IPS-18c (cell line): ENCODE results near the gene KCNN1.
A peak's percentile ranks its signal among the peaks of the same experiment; 100 is the strongest.
"Not testable (repeated sequence)": the region's sequence is repeated elsewhere in the genome, so short reads cannot be mapped to it uniquely, and the experiment has no call there.

Experiments
- H3K4me3 ChIP-seq: 2 replicates; pipeline ENCODE4 v1.7.0; 2013; ENCODE audit warnings: low read depth, mild to moderate bottlenecking, low read length, moderate library complexity; ENCODE audit not compliant: insufficient read depth
- H3K9me3 ChIP-seq: one replicate; pipeline ENCODE4 v1.6.1; 2013; ENCODE audit warnings: mild to moderate bottlenecking, low read length, moderate library complexity; ENCODE audit not compliant: control insufficient read depth, insufficient read depth

The KCNN1 gene

GRCh38 chr19:17985037-17985818 is 18.3 kb downstream of the KCNN1 start:
- Histone ChIP-seq H3K4me3 (no peak overlapping the region), H3K9me3 (no peaks in the 10 kb centered on the region)

DNA sequence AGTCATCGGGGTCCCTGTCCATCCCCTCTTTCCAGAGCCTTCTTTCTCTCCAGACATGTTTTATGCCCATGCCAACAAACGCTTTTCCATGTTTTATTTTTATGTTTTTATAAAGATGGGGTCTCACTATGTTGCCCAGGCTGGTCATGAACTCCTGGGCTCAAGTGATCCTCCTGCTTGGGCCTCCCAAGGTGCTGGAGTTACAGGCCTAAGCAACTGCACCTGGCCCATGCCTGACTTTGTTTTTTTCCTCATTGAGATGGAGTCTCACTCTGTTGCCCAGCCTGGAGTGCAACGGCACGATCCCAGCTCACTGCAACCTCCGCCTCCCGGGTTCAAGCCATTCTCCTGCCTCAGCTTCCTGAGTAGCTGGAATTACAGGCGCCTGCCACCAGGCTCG is 19.7 kb downstream of the KCNN1 start:
- not testable (repeated sequence) for H3K9me3 ChIP-seq

GRCh38 chr19:17988161-17988560 is 21.3 kb downstream of the KCNN1 start:
- no peak overlapping the region for H3K4me3 ChIP-seq
- H3K9me3 ChIP-seq = no peaks in the 10 kb centered on the region

More for the DNA sequence above, 19.7 kb downstream of the KCNN1 start:
- not testable (repeated sequence) for H3K4me3 ChIP-seq

DNA sequence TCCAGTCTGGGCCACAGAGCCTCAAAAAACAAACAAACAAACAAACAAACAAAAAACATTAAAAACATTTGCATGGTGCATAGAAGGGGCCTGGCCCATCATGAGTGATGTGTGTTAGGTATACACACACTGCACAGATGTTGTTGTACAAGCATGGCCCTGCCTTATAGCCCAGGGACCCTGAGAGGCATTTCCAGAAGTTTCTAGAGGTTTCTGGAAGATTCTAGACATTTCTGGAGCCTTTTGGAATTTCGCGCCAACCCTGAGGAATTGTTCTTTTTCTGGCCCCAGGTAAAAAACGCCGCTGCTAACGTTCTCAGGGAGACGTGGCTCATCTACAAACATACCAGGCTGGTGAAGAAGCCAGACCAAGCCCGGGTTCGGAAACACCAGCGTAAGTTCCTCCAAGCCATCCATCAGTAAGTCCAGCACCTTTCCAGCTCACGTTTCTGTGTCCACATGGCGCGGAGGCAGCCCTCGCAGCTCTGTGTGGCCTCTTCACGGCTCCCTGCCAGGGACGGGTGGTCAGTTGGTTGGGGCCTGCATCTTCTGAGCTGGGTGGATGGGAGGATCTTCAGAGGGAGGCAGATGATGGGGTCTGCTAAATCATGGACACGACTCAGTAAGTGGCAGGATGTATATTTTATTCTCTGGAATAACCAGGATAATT is 22.7 kb downstream of the KCNN1 start:
- Histone ChIP-seq H3K9me3 (no peaks in the 10 kb centered on the region), H3K4me3 (no peak overlapping the region)

- H3K9me3 ChIP-seq = no peaks in the 10 kb centered on the region
- H3K4me3 ChIP-seq = no peak overlapping the region
Observed at GRCh38 chr19:17993076-17993813, 26.3 kb downstream of the KCNN1 start.

GRCh38 chr19:17996826-17997316 is 30.0 kb downstream of the KCNN1 start:
- no peak overlapping the region for H3K4me3 ChIP-seq
- H3K9me3 ChIP-seq = no peaks in the 10 kb centered on the region

DNA sequence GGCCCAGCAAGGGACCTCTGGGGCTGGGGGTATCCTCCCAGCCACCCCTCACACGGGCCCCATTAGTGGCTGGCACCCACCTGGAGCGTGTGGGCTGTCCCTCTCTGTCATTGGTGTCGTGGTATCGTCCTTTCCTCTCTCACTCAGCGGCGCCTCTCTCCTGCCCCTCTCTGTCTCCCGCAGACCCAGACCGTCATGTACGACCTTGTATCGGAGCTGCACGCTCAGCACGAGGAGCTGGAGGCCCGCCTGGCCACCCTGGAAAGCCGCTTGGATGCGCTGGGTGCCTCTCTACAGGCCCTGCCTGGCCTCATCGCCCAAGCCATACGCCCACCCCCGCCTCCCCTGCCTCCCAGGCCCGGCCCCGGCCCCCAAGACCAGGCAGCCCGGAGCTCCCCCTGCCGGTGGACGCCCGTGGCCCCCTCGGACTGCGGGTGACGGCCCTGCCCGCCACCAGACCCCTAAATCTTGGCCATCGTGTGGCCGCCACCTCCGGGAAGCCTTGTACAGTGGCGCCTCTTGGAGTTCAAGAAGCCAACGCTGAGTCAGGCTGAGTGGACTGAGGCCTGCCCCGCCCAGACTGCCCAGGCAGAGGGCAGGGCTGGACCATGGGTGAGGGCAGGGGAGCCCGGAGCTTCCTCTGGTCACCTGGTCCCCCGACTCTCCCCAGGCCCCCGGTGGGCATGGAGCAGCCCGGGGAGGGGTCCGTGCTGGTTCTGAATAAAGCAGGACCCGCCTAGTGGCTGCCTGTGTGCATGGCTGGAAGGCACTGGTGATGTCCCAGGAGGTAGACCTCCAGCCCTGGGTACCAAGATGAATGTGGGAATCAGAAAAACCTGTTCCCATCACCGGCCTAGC is 31.3 kb downstream of the KCNN1 start:
- Histone ChIP-seq H3K4me3 (no peak overlapping the region), H3K9me3 (peaks cover 2% of the 10 kb centered on the region)

DNA sequence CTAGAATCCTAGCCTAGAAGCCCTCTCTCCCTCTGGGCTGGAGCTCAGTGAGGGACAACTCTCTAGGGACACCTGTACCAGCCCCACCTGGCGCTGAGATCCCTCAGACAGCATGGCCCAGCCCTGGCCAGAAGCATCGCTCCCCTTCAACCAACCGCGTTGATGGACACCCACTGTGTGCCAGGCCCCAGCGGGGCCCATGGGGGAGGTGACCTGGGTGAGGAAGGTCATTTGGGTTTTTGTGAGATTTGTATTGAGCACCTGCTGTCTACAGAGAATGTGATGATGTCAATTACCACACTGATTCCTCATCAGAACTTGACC is 31.9 kb downstream of the KCNN1 start:
- H3K9me3 ChIP-seq = peaks cover 2% of the 10 kb centered on the region
- no peak overlapping the region for H3K4me3 ChIP-seq

GRCh38 chr19:17999684-18000479 is 33.0 kb downstream of the KCNN1 start:
- H3K9me3 ChIP-seq = peaks cover 2% of the 10 kb centered on the region
- no peak overlapping the region; the same call in 1 of the 2 replicates for H3K4me3 ChIP-seq

GRCh38 chr19:18000480-18000914 is 33.6 kb downstream of the KCNN1 start:
- Histone ChIP-seq H3K4me3 (no peak overlapping the region), H3K9me3 (peaks cover 2% of the 10 kb centered on the region)

- Histone ChIP-seq H3K9me3 (peaks cover 2% of the 10 kb centered on the region), H3K4me3 (peak overlapping the region; percentile 56)
Observed at GRCh38 chr19:18000915-18001776, 34.2 kb downstream of the KCNN1 start.

- peak overlapping the region; percentile 56; the same call in 1 of the 2 replicates for H3K4me3 ChIP-seq
Observed at GRCh38 chr19:18001777-18002345, 35.0 kb downstream of the KCNN1 start.

DNA sequence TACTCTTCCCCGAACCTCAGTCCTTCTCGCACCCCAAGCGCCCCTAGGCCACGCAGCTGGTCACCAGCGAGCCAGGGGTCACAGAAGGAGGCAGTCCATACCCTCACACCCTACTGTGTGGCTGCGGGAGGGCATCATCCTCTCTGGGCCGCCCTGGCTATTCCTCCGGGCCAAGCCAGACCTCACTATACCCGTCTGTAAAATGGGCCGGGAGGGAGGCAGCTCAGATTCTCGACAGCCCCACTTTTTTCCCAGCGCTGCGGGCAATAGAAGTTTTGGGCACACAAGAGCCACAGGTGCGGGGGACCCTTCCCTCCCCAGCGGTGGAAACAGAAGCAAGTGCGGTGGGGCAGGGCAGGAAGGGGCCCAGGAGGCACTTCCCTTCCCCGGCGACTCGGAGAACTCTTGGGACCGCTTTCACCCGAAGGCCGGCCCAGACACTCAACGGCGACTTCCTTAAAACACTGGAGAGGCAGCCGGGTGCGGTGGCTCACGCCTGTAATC is 35.5 kb downstream of the KCNN1 start:
- Histone ChIP-seq H3K4me3 (no peak overlapping the region), H3K9me3 (peaks cover 2% of the 10 kb centered on the region)

More at GRCh38 chr19:18001777-18002345, 35.0 kb downstream of the KCNN1 start:
- H3K9me3 ChIP-seq = peaks cover 2% of the 10 kb centered on the region

- H3K9me3 ChIP-seq, H3K4me3 ChIP-seq: not testable (repeated sequence)
Observed at GRCh38 chr19:18005750-18006149, 38.8 kb downstream of the KCNN1 start.
